ENCODE results near the gene SCNN1B.

SCNN1B gene

GRCh38 chr16:23408242-23408822 lies 106.2 kb downstream of the SCNN1B start:
- DNase-seq (ENCODE audit: low read depth): no peak

GRCh38 chr16:23408823-23409298 lies 106.8 kb downstream of the SCNN1B start:
- DNase-seq (ENCODE audit: low read depth): no peak

GRCh38 chr16:23409522-23409921 lies 107.4 kb downstream of the SCNN1B start:
- no peak for DNase-seq (ENCODE audit: low read depth)

GRCh38 chr16:23410176-23410575 lies 108.1 kb downstream of the SCNN1B start:
- DNase-seq (ENCODE audit: low read depth): no peak

DNA sequence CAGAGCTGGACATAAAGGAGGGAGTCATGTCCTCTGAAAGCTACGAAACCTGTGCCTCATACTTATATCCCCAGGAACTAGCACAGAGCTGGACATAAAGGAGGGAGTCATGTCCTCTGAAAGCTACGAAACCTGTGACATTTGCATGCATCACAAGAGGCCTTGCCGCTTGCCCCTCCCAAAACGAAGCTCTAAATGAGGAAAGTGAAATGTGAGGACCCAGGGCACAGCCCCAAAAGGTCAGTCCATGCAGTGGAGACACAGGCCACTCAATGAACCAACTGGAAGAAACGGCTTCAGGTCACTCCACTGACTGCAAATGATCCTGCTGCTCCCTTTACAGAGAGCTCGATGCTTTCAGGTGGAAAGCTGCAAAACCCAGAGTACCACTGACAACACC lies 112.6 kb downstream of the SCNN1B start:
- no peak for DNase-seq (ENCODE audit: low read depth)

- DNase-seq (ENCODE audit: low read depth): no peak
Measured at GRCh38 chr16:23416816-23417215, 114.7 kb downstream of the SCNN1B start.

DNA sequence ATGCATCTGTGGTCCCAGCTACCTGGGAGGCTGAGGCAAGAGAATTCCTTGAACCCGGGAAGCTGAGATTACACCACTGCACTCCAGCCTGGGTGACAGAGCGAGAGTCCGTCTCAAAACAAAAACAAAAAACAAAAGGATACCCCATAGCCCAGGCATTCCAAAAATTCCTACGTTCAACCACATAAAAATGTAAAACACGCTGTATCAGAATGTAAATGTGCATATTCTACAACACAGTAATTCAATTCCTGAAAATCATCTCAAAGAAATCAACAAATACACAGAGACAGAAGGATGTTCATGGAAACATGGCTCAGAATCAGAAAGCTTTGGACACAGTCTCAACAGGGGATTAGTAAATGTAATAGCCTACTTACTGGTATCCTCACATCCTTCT lies 117.9 kb downstream of the SCNN1B start:
- no peak for DNase-seq (ENCODE audit: low read depth)

- DNase-seq (ENCODE audit: low read depth): no peak
Measured at GRCh38 chr16:23423496-23424049, 121.5 kb downstream of the SCNN1B start.

GRCh38 chr16:23424292-23424958 lies 122.3 kb downstream of the SCNN1B start:
- no peak for DNase-seq (ENCODE audit: low read depth)

DNA sequence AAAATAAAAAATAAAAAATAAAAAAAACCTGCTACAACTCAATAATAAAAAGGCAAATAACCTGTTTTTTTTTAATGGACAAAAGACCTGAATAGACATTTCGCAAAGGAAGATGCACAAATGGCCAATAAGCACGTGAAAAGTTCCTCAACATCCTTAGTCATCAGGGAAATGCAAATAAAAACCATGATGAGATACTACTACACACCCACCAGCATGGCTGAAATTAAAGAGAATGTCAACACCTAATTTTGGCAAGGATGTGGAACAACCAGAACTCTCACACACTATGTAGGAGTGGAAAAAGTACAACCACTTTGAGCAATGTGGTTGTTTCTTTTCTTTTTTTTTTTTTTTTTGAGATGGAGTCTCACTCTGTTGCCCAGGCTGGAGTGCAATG lies 126.2 kb downstream of the SCNN1B start:
- no peak for DNase-seq (ENCODE audit: low read depth)
